MM.1S (cell line): Measurements from ENCODE around the gene RAB23.

Experiments
- DNase-seq: peaks from one replicate; pipeline ENCODE4 v3.0.0-alpha.2; 2015
- H2AFZ ChIP-seq: fragments of 300-600 bp; sonication (generic); 2 replicates; pipeline ENCODE4 v1.6.0; 2016; ENCODE audit warnings: antibody characterized with exemption, low read length
- H3F3A ChIP-seq: fragments of 300-600 bp; sonication (generic); 2 replicates; pipeline ENCODE4 v1.6.1; 2016; ENCODE audit warnings: mild to moderate bottlenecking, antibody characterized with exemption, low read length, moderate library complexity, mixed read lengths; ENCODE audit not compliant: insufficient read depth
- H3K27ac ChIP-seq: fragments of 300-600 bp; sonication (generic); 2 replicates; pipeline ENCODE4 v1.5.1; 2016; ENCODE audit warnings: mild to moderate bottlenecking, low read length
- H3K27me3 ChIP-seq: fragments of 300-600 bp; sonication (generic); replicated peaks from 2 replicates; pipeline ENCODE4 v1.6.0; 2016; ENCODE audit warnings: low read length; ENCODE audit not compliant: insufficient read depth
- H3K36me3 ChIP-seq: fragments of 300-600 bp; sonication (generic); replicated peaks from 2 replicates; pipeline ENCODE4 v1.6.1; 2016; ENCODE audit warnings: mild to moderate bottlenecking, low read length, mixed read lengths; ENCODE audit not compliant: insufficient read depth
- H3K4me1 ChIP-seq: fragments of 300-600 bp; sonication (generic); 2 replicates; pipeline ENCODE4 v1.6.1; 2016; ENCODE audit warnings: low read length, mixed read lengths
- H3K4me2 ChIP-seq: fragments of 300-600 bp; sonication (generic); 2 replicates; pipeline ENCODE4 v1.6.0; 2016; ENCODE audit warnings: low read depth, low read length
- H3K4me3 ChIP-seq: fragments of 300-600 bp; sonication (generic); 2 replicates; pipeline ENCODE4 v1.5.1; 2016; ENCODE audit warnings: low read length, mixed read lengths
- H3K79me2 ChIP-seq: fragments of 300-600 bp; sonication (generic); 2 replicates; pipeline ENCODE4 v1.6.1; 2016; ENCODE audit warnings: mixed run types, low read length, mixed read lengths
- H3K9ac ChIP-seq: fragments of 300-600 bp; sonication (generic); 2 replicates; pipeline ENCODE4 v1.6.1; 2016; ENCODE audit warnings: low read length, mixed read lengths
- H3K9me2 ChIP-seq: fragments of 300-600 bp; sonication (generic); replicated peaks from 2 replicates; pipeline ENCODE4 v1.6.1; 2016; ENCODE audit warnings: mild to moderate bottlenecking, low read length, mixed read lengths; ENCODE audit not compliant: insufficient read depth
- H3K9me3 ChIP-seq: fragments of 300-600 bp; sonication (generic); replicated peaks from 2 replicates; pipeline ENCODE4 v1.6.1; 2016; ENCODE audit warnings: mild to moderate bottlenecking, low read length, mixed read lengths; ENCODE audit not compliant: insufficient read depth
- H4K20me1 ChIP-seq: fragments of 300-600 bp; sonication (generic); 2 replicates; pipeline ENCODE4 v1.6.1; 2016; ENCODE audit warnings: mild to moderate bottlenecking, low read length, moderate library complexity, mixed read lengths; ENCODE audit not compliant: insufficient read depth
- CTCF ChIP-seq: fragments of 300-600 bp; sonication (generic); IDR thresholded peaks from 2 replicates; pipeline ENCODE4 v1.5.1; 2016; ENCODE audit warnings: antibody characterized with exemption, low read length, mixed read lengths
- EZH2 ChIP-seq: fragments of 300-600 bp; sonication (generic); optimal IDR thresholded peaks from 2 replicates; pipeline ENCODE3; 2017; ENCODE audit warnings: low read depth, mild to moderate bottlenecking, antibody characterized with exemption, low read length, mixed read lengths
- EZH2phosphoT487 ChIP-seq: fragments of 300-600 bp; sonication (generic); IDR thresholded peaks from 2 replicates; pipeline ENCODE4 v1.6.1; 2018; ENCODE audit warnings: antibody characterized with exemption, low read length

Gene RAB23

DNA sequence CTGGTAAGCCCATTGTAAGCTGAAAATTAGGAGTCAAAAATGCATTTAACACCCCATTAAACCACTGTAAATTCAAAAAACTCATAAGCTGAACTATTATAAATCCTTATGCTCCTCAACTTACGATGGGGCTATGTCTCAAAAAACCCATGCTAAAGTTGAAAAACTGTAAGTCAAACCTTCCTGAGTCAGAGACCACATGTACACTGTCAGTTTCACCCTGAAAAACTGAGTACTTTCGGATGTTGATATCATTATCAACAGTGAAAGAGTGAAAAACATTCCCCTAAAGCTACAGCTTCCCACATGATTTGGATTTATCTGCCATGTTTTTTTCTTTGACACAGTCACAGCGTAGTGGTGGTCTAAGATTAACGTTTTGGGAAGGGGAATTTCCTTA lies 14.2 kb downstream of the RAB23 start:
- no peaks in the 10 kb centered on the region for H3K79me2 ChIP-seq
- no peak for DNase-seq
- no peak overlapping the region for H2AFZ ChIP-seq

DNA sequence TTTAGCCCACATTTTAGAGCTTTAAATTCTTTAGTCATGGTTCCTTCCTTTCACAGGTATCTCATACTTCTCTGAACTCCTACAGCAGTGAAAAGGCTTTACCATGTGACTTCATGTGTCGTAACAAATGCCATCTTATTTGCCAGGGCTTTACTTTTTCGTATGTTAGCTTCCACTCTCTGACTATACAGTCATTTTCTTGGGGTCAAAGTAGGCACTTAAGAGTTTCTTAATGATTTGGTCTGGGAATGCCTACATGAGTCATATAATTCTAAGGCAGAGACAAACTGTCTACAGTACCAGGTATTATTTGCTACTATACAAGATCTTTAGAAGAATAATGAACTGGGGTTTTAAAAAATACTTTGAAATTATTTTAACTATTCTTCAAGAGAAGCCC lies 15.0 kb downstream of the RAB23 start:
- Histone ChIP-seq H3K36me3 (no peaks in the 10 kb centered on the region), H3K79me2 (no peaks in the 10 kb centered on the region), H3K4me2 (no peak overlapping the region), H3K9me3 (no peaks in the 10 kb centered on the region), H3K9ac (no peak overlapping the region), H4K20me1 (no peaks in the 10 kb centered on the region), H3K9me2 (no peaks in the 10 kb centered on the region), H2AFZ (no peak overlapping the region), H3F3A (no peaks in the 10 kb centered on the region), H3K4me3 (no peak overlapping the region), H3K27ac (no peak overlapping the region), H3K4me1 (peaks cover 4% of the 10 kb centered on the region; the same call in 1 of the 2 replicates), H3K27me3 (no peaks in the 10 kb centered on the region)
- no peak for DNase-seq
- no peak for TF ChIP-seq CTCF
- no peak for TF ChIP-seq EZH2
- no peak for TF ChIP-seq EZH2phosphoT487

More for the DNA sequence above, 14.2 kb downstream of the RAB23 start:
- no peak overlapping the region for H3K9ac ChIP-seq
- H3F3A ChIP-seq = no peaks in the 10 kb centered on the region
- no peaks in the 10 kb centered on the region for H3K9me3 ChIP-seq
- H3K4me1 ChIP-seq = peaks cover 4% of the 10 kb centered on the region; the same call in 1 of the 2 replicates
- H3K4me3 ChIP-seq = no peak overlapping the region
- H3K27me3 ChIP-seq = no peaks in the 10 kb centered on the region
- H3K4me2 ChIP-seq = no peak overlapping the region
- no peak overlapping the region for H3K27ac ChIP-seq
- TF ChIP-seq EZH2 (no peak), EZH2phosphoT487 (no peak), CTCF (no peak)
- no peaks in the 10 kb centered on the region for H3K9me2 ChIP-seq
- no peaks in the 10 kb centered on the region for H4K20me1 ChIP-seq
- no peaks in the 10 kb centered on the region for H3K36me3 ChIP-seq

- H4K20me1 ChIP-seq = no peaks in the 10 kb centered on the region
- no peak overlapping the region for H3K4me2 ChIP-seq
- no peak overlapping the region for H3K4me3 ChIP-seq
- TF ChIP-seq EZH2 (no peak), EZH2phosphoT487 (no peak), CTCF (no peak)
- no peak overlapping the region for H3K9ac ChIP-seq
- DNase-seq = no peak
- H3K27me3 ChIP-seq = no peaks in the 10 kb centered on the region
- peaks cover 4% of the 10 kb centered on the region; the same call in 1 of the 2 replicates for H3K4me1 ChIP-seq
- no peaks in the 10 kb centered on the region for H3K79me2 ChIP-seq
- no peaks in the 10 kb centered on the region for H3K36me3 ChIP-seq
- no peaks in the 10 kb centered on the region for H3F3A ChIP-seq
- H3K27ac ChIP-seq = no peak overlapping the region
- H2AFZ ChIP-seq = no peak overlapping the region
- no peaks in the 10 kb centered on the region for H3K9me2 ChIP-seq
- H3K9me3 ChIP-seq = no peaks in the 10 kb centered on the region
Measured at GRCh38 chr6:57205550-57206328, 16.4 kb downstream of the RAB23 start.
